UCSD-AML1 (cell line): ENCODE measurements around the gene BCL2L1.

Source experiments
- DNase-seq: peaks from one replicate; lab custom pipeline; 2025; ENCODE audit not compliant: unreplicated experiment; lab: John Stamatoyannopoulos, UW

BCL2L1 gene

DNA sequence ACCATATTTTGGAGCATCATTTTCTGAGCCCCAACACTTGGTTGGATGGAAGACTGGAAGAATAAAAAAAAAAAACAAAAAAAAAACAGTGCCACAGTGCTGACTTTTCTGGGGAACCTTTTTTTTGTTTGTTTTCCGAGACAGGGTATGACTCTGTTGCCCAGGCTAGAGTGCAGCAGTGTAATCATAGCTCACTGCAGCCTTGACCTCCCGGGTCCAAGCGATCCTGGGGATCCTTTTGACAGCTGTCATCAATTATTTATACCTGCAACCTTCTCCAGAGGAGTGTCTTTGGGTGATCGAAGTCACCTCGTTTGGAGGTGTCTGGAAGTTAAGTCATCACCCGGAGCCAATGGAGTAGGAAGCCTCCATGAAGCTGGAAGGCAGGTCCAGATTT, 8.7 kb upstream of the BCL2L1 start:
- DNase-seq = no peak

DNA sequence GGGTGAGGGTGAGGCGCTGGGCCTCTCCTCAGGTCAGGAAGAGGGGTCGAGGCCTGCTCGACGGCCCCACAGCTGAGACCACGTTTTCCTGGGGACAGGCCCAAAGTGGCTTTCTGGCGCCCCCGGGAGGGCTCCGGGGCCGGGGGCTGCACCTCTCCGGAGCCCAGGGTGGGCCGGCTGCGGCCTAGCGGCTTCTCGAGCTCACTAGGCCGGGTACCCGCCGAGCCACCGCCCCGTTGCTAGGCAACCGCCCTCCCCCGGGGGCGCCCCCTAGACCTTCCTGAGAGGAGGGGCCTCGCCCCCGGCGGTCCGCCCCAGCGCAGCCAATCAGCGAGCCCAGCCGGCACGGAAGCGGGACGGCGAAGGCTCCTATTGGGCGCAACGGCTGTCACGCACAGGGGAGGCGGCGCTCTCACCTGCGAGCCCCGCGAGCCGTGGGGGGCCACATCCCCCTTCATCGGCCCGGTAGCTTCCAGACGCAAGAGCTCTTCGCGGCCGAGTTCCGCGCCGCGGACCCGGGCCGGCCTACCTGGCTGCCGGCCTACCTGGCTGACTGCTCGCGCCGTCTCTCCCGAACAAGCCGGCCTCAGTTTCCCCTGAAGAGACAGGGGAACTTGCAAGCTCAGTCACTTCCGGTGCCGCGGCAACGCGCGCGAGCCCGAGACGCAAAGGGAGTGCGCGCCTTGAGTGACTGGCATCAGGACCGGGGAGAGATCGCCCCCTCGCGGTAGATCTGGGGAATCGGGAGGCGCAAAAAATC, 831 bp upstream of the BCL2L1 start:
- DNase-seq = peak; percentile 98

GRCh38 chr20:31723069-31723318, 326 bp upstream of the BCL2L1 start:
- DNase-seq = no peak

- DNase-seq = no peak
Measured at GRCh38 chr20:31721408-31722256, 1.0 kb downstream of the BCL2L1 start.

DNA sequence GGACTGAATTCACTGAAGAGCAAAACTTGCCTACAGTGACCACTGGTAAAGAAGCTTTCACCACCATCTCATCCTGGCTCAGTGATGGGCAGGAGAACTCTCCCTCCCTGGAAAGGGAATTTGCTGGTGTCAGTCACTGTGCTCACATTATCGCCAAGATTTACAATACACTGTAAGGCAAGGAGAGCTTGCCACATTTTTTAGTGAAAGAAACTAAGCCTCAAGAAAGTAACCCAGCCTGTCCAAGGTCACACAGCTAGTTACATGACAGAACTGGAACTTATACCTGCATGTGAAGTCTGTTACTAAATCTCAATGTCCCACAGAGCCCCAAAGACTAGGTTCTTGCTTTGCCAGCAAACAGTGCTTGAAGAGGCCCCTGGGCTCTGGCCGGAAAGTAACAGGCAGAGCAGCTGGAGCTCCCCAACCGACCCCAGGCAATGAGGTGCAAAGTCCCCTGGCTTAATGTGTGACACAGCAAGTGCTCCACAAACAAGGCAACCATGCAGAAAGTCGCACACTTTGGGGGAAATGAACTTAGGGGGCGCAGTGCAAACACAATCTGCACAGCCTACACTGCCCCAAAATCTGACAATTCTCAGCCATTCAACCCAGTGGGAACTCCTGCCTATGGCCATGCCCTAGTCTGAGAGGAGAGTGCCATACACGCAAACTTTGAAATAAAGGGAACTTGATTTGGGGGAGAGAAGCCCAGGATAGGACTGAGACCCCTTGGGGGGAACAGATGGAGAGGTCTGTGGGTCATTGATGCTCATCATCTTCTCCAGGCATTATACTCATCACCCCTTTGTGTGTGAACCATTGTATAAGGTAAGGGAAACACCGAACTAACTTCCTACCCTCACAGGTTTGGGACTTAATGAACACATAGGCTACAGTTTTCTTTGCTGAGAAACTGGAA, 1.9 kb downstream of the BCL2L1 start:
- peak; percentile 35 for DNase-seq

DNA sequence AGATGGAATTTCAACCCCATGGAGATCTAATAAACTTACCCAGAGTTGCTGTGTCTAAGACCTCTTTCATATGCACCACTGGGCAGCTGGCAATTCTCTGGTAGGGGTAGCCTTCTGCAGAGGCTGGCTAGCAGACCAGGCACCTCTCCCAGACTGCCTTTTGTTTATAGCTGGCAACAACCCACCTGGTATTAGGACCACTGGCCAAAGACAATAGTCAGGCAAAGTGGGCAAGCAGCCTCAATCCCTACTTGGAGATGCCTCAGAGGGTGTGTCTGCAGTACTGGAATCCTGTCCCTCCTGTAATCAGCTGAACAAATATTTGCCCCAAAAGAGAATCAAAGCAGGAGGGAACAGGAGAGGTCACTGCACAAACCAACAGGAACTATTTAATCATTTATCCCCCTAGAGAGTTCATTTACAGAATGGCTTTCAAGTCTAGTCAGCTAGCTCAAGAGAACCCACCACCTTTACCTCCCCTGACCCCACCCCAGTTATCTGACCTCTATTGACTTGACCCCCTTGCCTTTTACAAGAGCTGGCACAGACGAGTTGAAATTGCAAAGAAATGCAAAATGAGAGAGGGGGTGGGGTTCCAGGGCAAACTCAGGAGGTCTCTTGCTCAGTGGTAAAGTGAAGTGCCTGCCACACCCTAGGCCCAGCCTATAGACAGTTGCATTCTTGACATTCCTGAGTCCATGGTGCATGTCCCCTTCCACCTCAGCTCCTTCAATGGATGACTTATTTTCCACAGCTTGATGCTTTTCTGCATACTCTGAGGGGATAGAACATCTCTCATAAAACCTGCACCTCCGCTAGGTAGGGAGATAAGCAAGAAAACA, 2.8 kb downstream of the BCL2L1 start:
- no peak for DNase-seq

DNA sequence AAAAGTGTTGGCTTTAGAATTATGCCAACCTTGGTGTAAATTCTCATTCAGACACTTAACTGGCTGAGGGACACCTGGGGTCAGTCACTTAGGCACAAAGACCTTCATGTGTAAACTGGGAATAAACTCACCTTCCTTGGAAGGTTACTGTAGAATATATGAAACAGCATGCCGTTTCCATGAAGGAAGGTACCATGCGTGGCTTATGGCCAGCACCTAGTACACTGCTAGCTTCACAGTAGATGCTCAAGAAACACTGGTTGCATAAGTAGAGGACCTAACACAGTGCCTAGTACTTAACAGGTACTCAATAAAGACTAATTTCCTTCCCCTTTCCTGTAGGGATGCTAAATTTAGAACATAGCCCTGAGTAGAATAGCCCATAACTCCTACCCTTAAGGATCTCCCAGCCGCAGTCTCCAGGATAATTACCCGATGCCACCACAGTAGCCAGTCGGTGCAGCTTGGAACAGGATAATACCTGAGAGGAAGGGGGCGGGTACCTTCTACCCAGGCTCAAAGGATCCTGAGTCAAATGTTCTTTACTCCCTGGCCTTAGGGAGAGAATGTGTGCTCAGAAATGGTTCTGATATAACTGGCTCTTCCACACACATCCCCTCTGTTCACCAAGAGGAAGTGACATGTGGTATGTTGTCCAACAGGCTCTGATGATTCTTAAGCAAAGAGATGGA, 3.6 kb downstream of the BCL2L1 start:
- no peak for DNase-seq

DNA sequence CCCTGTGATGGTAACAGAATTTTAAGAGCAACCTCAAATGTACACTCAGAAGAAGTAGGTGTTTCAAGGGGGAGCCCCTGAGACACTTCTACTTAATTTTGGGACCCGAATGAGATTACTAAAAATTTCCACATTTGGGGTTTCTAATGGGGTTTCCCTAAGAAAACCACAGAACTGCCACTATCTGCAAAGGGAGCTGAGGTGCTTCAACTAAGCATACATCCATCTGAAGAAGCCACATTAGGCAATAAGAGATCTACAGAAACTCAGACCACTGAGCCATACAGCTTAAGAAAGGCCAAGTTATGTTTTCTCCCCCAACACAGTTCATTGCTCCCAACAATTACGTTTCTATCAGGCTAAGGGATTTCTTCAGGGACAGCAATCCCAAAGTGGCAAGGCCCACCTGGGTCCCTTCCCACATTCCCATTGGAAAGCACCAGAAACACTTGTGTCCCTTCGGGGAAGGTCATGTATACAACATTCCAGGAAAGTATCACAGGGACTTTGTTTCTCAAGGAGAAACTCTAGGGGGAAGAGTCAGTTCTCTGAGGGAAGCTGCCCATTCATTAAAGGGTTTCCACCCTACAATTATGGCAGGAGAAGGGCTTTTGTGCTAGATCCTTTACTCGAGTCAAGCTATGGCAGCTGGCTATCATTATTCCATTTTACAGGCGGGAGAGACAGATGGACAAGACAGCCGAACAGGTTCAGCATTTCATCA, 5.0 kb downstream of the BCL2L1 start:
- no peak for DNase-seq

DNA sequence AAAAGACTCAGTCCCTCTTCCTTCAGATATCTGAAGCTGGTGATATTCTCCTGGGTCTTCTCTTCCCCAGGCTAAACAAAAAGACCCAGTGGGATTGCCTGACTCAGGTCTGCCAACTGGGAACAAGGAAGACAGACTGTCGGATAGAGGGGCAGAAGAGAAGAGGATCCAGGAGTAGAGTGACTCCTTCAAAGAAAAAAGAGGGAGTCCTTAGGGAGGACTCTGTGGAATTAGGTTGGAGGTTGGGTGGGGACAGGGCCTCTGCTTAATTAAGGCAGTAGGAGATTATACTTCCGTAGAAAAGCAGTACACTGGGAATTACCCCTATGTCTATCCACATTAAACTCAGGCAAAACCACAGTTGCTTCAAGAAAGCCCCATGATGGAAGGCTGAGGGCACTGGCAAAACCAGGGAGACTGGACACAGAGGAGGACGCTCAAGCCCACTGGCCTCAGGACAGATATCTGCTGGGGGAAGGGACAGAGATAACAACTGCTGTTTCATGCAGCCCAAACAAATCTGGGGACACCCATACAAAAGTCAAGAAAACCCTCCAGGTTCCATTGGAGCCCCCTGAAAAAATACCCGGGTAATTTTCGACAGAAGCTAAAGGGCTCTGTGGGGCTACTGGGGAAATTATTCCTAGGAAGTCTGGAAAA, 5.7 kb downstream of the BCL2L1 start:
- no peak for DNase-seq

DNA sequence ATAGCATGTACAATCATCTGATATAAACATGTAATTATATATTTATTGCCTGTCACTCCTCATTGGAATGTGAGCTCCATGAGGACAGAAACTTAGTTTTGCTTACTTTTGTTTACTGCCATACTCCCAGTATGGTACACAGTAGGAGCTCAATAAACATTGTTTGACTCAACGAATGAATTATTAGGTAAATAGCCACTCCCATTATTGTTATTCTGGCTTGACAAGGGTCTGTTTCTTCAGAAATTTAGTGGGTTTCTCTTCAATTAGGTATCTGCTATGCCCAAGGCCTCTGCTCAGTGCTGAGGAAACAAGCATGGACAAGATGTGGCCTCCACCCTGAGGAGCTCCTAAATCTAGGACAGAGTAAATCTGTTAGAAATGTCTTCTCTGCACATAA, 6.3 kb downstream of the BCL2L1 start:
- DNase-seq = no peak

GRCh38 chr20:31715766-31716165, 6.9 kb downstream of the BCL2L1 start:
- DNase-seq = no peak

DNA sequence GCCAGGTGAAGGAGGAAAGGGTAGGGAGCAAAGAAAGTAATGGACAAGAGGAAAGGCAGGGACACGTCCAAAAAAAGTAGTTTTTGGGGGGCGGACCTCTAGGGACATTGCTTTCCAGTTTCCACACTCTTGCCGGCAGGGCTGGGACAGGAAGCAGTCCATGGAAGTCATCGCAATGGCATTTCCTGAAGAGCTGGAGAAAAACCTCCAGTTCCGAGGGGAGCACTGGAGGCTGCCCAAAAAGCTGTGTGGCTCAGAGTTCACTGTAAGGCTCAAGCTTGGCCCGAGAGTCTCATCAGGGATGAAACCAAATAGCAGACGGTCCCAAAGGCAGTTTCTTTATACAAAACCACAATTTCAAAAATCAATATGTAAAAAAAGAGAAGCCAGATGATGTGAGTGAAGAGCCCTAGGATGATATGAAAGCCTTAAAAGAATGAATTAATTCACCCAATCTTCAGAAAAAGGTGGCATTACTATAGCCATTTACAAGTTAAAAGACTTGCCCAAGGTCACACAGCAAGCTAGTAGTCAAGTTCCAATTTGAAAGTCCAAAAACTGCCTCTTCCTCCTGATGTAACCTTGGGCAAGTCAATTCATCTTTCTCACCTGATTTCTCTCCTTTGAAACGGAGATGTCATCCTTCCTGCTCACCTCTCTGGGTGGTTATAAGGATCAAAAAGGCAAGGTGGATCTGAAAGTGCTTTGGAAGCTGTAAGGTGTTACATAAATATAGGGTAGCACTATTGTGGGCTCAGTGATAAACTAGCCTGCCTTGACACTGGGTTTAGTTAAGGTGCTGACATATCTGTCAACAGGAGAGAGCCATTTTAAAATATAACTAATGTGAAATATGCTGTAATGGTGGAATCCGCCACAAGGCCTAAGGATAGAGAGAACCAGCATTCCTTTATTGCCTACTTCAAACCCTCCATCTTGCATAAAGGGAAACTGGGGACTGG, 9.1 kb downstream of the BCL2L1 start:
- no peak for DNase-seq

- no peak for DNase-seq
Measured at GRCh38 chr20:31712564-31713311, 9.9 kb downstream of the BCL2L1 start.

DNA sequence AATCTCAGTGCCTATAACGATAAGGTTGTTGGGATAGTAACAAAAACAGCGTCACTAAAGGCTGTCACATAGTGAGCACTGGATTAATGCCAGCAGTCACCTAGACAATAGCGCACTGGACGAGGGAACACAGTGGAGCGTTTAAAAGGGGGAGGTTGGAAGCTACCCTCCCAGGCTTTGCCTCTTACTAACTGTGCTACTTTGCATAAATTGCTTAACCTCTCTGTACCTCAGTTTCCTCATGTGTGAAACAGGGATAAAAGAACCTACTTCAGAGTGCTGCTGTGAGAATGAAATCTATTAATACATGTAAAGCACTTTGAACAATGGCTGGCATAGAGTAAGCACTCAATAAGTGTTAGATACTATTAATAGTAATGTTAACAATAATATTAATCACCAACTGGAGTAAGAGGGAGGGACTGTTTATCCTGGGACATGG, 10.5 kb downstream of the BCL2L1 start:
- no peak for DNase-seq

- DNase-seq = no peak
Measured at GRCh38 chr20:31711179-31712111, 11.2 kb downstream of the BCL2L1 start.
